Right hindlimb (tissue), 1 donor: ENCODE results near the gene P4HB.

Source experiments
- DNase-seq: peaks from one replicate; pipeline ENCODE4 v3.0.0-alpha.2; 2018

Gene P4HB

DNA sequence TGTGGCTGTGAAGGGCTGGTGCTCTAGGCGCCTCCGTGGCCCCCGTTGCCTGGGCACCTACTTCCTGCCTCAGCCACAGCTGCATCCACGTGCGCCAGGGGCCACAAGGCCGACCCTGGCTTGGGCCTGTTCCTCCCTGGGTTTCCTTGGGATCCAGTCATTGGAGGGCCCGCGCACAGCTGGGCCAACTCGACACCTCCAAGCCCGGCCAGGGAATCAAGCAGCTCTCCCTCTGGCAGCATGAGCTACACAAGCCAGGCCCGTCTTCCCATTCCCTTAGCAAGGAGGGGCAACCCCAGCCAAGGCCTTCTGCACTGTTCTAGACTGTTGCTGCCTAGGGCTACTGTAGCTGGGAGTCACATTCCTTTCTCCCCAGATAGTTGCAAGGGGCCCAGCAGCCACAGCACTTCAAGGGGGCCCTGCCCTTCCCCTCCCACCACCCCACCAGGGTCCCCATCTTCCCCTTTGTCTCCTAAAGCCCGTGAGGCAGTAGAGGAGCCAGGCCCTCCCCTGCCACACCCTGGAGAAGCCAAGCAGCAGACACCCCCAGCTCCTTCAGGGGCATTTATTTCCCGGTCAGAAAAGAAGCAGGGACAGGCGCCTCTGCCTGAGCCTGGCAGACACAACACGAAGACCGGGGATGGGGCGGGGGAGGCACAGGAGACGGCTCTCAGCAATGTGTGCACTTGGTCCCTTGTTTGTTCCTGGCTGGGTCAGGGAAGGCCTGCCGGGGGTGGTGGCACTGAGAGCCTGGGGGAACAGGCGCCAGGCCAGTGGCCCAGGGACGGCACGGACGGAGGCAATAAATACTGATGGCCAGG lies 7.0 kb upstream of the P4HB start:
- peak; percentile 59 for DNase-seq

DNA sequence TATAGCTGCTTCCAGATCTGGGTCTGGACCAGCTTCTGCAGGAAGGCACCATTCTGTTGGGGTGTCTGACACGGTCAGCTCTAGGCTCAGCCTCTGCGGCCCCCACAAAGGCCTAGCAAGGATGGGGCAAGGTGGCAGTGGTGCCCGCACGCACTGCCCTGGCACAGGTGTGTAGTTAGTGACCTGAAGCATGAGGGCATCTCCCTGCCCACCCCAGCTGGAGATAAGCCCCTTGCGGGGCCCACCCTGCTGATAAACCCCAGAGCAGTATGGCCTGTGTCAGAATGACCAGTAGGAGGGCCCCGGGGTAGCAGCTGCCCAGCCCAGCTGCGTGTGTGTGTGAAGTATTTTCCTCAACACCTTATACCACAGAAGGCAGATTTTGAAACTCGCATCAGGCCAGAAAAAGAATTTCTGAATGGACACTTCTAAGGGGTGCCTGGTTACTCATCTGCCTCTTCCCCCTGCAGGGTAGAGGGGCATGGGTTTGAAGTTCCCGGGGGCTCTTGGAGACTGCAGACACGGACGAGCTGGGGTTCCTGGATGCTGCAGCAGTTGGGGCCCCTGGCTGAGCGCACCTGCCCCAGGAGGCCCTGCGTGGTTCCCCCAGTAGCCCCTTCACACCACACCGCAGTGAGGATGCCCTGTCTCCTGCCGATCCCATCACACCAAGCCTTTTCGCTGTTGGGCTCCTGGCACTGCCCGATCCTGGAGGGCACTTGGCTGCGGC lies 6.3 kb upstream of the P4HB start:
- DNase-seq = peak; percentile 40

DNA sequence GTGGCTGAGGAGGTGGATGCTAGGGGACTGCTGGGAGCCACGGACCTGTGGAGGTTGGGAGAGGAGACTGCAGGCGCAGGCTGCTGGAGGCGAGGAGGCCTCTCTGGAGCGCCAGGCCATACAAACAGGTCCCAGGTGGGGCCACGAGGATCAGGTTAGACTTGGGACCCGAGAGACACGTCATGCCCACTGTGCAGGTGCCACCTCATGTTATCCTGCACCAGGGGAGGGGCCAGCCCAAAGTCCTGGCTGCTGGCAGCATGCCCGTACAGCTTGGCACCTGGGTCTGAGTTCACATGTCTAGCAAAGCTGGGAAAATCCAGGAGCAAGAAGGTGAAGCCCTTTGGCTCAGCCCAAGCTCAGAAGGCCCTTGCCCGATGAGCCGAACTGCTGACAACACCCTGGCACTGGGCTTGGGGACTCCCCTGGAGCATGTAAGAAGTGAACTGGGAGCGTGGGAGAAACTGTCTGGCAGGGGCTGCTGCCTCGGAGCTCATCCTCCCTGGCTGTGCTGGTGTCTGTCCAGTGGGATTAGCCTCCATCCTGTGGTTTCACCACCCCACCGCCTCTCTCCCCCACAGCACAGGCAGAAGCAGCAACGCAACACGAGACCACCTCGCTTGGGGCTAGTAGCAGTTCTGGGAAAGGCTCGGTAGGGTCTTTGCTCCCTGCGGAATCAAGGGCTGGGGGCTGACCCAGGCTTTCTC lies 5.6 kb upstream of the P4HB start:
- DNase-seq = peak; percentile 40

DNA sequence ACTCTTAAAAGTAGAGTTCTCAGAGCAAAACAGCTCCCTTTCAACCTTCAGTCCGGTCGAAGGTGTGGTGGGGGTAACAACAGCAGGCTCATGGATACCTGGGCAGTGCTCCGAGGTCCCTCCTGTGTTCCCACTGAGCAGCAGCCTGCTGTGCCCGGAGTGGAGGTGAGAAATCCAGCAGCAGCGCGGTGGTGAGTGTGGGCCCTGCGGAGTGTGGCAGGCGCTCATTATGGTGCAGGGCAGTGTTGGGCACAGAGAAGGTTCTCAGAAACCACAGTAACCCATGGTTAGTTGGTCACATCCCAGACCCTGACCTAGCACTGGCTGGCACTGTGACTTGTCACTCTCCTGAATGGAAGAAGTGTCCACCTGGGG lies 5.0 kb upstream of the P4HB start:
- DNase-seq = no peak

DNA sequence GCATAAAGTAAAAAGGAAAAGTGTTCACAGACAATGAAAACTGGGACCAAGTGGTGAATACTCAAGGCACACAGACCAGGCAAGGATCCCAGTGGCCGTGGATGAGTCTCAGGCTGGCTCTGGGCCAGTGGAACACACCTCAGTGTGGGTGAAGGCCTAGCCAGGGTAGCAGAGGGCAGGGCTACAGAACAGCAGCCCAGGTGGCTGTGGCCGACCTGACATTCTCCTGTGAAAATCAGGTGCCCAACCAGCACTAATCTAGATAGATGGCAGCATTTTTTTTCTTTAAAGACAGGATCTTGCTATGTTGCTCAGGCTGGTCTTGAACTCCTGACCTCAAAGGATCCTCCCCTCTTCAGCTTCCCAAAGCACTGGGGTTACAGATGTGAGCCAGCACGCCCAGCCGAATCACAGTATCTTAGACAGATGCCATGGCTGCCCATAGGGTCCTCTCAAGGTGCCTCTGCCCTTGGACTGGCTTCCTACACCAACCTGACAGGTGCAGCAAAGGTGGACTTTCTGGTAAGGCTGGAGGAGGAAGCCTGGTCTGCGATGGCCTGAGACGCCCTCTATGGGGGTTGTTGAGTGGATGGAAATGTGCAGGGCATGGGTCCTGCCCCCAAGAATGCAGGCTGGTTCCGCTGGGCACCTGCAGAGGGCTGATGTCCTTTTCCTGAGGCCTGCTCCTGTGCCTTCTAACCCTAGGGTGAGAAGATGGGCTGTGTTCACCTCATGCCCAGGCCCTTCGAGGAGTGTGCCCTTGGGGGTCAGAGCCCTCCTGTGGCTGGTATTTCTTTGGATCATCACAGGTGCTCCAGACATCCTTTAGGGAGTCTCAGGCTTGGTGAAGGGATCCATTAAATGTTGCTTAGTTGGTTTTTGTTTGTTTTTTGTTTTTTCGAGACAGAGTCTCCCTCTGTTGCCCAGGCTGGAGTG lies 3.8 kb upstream of the P4HB start:
- DNase-seq = no peak

DNA sequence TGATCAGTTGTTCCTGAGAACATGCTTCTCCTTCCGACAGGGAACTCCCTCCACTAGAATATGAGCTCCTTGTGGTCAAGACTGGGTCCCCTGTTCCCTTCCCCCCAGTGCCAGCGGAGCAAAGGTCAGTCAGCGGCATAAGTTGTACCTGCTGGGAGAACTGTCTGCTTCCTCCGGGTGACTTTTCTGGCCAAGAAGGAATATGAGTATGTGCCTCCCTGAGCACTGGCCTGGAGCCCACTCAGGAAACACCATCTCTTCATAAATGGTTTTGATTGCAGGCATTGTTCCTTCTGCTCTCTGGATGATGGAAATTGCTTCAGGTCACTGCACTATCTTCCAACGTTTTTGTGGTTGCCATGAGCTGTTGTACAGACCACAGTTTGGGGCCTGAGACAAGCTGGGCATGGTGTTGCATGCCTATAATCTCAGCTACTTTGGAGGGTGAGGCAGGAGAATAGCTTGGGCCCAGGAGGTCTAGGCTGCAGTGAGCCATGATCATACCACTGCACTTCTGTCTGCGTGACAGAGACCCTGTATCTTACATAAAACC lies 2.9 kb upstream of the P4HB start:
- DNase-seq = no peak

DNA sequence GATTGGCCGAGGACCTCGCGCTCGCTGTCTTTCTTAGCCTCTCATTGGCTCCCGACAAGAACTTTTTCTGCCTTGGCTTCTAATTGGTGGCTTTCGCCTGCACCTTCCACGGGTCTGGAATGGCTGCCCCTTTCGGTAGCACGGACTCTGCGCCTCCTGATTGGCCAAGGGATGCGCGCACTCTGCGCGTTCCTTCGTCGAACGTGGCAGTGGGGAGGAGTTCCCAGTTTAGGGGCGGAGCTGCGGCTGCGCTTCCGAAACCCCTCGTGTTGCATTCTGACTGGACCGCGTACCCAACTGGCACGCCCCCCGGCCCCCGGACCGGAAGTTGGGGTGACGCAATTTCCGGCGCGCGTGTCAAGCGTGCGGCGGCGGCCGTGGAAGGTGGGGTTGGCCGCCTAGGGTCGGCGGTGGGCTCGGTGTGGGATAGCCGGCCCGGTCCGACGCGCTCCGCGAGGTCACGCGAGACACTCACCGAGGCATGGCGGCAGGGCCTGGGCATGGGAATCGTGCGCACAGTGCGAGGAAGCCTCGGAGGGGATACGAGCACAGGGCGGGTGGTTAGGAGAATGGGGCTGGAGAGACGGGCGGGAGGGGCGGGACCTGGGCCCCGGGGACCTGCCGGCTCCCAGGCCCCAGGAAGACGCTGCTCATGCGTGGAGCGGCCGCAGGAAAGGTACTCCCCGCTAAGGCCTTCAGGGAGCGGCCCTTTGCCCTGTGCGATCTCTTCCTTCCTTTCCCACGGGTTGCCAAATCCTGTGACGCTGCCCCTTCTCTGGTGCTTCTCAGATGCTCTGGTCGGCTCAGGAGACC lies 627 bp upstream of the P4HB start:
- peak; percentile 100 for DNase-seq

DNA sequence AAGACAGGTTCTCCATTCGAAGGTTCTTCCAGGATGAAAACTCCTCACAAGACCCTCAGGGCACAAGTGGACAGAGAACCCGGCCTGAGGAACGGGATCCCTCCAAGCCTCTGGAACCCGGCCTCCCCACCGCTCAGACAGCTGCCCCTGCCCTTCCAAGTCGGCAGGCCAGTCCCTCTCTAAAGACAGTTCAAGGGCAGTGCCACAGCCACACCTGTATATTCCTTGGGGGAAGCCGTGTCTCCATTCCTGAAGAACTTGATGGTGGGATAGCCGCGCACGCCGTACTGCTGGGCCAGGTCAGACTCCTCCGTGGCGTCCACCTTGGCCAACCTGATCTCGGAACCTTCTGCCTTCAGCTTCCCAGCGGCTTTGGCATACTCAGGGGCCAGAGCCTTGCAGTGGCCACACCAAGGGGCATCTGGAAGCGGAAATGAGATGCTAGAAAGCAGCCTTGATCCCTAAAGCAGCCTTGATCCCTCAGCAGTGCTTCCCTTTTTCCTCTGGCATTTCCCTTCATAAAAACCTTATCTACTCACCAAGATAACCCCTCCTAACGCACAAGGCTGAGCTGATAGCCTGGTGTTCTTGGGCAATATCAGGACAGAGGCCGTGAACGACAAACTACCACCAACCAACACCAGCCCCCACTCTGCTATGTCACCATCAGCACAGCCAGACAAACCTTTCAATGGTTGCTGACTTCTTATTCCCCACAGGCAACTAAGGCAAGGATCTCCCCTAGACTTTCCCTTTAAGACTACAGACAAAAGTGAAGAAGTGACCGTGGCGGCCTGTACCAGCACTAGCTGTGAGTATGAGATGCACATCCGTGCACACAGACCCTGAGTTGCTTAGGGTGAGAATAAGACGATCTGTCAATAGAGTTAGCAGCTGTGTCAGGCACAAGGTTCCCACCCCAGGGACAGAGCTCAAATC lies 1.1 kb downstream of the P4HB start:
- DNase-seq = no peak

DNA sequence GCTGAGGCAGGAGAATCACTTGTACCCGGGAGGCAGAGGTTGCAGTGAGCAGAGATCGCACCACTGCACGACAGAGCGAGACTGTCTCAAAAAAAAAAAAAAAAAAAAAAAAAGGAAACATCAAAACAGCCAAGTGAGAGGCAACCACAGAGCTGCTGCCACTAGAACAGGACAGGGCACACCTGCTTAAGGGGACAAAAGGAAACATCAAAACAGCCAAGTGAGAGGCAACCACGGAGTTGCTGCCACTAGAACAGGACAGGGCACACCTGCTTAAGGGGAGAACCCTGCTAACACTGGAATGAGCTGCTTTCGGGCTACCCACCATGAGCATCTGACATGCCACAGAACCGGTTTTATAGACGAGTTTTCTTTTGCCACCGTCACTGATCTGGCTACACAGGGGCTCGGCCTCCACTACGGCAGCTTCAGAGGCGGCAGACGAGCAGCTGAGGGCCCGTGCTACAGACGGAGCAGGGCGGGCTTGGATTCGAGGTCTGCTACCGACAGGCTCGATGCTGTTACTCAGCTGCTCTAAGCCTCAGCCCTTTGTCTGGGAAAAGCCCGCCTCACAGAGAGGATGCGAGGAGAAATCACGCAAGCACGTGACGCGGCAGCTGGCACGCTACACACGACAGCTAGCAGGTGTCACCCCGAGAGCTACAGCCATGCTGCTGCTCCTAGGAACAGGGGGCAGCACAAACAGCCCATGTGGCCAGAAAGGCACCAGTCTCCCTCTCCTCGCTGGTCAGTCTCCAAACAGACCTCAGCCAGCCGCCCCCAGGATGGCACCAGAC lies 2.0 kb downstream of the P4HB start:
- DNase-seq = no peak

DNA sequence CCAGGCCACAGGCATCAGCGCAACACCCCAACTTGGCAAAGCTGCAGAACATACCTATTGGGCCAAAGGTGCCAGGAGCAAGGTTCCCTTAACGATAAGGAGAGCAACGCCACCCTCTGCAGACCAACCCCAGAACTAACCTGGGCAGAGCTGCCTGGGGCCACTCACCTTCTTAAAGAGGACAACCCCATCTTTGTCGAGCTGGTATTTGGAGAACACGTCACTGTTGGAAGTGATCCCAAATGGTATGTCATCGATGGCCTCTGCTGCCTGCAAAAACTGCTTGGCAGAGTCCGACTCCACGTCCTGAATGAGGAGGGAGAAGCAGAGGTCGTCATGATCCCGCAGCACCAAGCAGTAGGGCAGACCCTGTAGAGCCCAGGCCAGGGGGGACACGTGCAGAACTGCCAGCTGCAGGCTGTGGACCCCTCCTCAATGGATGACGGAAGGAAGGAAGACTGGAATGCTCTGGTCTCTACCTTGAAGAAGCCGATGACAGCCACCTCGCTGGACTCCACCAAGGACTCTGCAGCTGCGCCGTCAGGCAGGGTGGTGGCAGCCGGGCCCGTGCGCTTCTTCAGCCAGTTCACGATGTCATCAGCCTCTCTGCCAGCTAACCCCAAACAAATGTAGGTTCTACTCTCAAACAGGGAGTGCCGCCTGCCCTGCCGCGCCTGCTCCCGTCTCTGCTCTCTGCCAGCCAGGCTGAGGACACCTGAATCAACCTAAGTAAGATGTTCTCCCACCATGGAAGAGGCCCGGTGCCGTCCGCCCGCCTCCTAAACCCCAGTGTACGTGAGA lies 5.2 kb downstream of the P4HB start:
- DNase-seq = no peak

DNA sequence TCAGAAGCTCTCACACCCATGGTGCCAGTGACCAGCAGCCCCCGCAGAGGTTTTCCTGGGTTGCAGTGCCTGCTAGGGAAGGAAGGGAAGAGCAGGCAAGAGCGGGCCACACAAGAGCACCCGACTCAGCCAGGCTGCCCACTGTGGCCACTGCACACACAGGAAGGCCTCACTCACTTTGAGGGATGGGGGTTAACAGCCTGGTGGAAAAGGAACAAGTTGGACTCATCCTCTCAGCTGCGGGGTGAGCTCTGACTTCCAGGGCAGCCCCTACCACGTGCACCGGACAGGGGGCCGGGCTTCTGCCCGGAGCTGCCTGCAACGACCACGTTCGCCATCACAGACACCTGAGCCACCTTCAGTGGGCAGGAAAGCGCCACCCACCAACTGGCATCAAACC lies 8.1 kb downstream of the P4HB start:
- DNase-seq = no peak

DNA sequence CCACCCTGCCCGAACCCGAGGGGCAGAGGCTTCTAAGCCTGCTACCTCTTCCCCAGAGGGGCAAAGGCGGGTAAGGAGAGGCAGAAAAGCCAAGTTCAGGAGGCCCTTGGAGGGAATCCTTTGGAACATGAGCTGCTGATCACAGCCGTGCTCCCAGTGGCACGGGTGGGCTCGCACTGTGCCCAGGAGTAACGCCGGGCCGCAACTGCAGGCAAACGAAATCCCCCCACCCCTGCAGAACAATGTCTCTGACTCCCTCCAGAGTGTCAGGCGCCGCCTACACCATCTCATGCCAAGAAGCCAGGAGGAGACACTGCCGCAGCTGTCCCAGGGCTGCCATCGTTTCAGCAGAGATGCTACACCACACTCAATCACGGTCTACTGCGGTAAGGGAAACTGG lies 8.9 kb downstream of the P4HB start:
- no peak for DNase-seq

DNA sequence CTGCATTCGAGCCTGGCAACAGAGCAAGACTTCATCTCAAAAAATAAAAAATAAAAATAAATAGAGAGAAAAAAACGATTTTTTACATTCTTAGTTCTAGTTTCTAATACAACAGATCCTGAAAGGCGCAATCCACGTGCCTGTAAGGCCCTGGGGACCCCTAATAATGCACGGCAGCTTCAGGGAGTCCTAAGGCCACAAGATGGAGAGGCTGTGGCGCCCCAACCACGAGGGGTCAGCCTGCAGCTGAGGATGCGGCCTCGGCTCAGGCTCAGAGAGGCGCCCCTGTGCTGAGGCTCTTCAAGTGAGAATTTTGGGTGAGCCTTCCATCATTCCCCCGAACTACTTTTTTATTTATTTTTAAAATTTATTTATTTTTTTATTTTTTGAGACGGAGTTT lies 10.9 kb downstream of the P4HB start:
- DNase-seq = no peak

DNA sequence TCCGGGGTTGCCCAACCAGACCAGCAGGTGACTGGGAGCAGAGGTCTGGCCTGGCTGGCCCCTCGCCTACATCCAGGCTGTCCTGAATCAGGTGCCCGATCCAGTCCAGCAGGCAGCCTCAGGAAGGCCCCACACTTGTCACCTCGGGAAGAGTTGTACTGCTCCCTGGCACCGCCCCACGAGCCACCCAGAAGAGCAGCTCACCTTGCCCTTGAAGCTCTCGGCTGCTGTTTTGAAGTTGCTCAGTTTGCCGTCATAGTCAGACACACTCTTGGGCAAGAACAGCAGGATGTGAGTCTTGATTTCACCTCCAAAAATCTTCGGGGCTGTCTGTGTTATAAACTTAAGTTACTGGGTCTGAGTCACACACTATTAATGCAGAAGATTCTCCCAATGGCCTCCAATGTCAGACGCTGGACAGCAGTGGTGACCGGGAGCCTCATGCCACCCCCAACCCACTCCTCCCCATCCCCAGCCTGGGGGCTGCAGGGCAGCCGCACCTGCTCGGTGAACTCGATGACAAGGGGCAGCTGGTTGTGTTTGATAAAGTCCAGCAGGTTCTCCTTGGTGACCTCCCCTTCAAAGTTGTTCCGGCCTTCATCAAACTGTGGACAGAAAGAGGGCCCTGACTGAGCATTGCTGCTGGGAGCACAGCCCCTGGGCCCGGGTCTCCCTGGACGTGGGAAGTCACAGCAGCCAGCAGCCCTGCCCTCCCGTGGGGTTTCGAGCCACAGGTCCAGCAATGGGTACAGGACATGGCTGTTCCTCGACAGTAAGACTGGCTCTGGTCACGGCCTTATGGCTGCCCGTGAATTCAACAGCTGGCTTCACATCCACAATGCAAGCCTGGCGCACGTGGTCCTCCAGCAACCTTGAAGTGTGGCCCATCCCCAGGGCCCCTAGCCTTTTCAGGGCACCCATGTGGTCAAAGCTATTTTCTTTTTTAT lies 13.3 kb downstream of the P4HB start:
- DNase-seq = no peak

DNA sequence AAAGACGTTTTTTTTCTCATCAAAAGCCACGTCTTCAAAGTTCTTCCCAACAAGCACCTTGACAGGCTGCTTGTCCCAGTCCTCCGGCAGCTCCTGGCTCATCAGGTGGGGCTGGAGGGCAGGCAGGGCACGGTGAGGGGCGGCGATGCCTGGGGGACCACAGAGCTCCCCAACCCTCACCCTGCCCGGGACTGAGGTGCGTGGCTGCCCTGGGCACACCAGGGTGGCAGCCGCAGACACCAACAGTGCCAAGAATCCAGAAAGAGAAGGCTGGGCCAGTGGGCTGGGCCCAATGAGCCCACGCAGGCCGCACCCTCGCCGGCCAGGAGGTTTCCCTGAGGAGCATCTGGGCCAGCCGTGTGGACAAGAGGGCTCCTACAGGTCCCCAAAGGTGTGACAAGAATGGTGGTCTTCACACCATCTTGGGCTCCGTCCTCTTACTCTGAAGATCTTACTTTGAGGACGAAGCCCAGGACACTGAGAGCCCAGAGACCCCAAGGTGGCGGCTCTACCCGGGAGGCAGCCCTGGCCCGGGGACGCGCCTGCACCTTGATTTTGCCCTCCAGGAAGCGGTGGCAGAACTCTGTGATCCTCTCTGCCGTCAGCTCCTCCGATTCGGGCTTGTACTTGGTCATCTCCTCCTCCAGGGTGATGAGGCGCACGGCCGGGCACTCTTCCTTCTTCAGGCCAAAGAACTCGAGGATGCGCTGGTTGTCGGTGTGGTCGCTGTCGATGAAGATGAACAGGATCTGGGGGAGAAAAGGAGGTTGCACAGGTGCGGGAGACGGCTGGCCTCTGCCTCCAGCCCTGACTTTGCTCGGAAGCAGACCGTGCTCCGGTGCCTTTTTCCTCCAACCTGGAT lies 14.2 kb downstream of the P4HB start:
- DNase-seq = no peak

DNA sequence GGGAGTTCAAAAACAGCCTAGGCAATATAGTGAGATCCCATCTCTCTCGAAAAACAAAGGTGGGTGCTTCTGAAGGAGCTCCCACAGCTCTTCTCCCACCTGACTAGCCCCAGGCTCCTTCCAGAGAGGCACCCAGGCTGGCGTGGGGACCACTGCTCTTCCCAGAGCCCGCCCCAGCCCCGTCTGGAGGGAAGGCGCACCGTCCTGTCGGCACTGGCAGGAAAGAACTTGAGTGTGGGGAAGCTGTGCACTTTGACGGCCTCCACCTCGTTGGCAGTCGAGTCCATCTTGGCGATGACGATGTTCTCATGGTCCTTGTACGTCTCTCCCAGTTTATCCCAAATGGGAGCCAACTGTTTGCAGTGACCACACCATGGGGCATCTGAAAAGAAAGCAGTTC lies 15.0 kb downstream of the P4HB start:
- DNase-seq = no peak
